Measurements from ENCODE around the gene LRRC32.

LRRC32 gene

GRCh38 chr11:76686261-76687079 lies 15.9 kb upstream of the LRRC32 start:
- DNase-seq (ENCODE audit: low read depth in 2 of 2): no peak
- TF ChIP-seq CTCF (IDR thresholded peaks at IDR 0.05; ENCODE audit: low read depth, low read length): no peak
- no peak overlapping the region for H3K4me3 ChIP-seq (replicated peaks in 1 of 2; ENCODE audit: low read depth in 2 of 2, low read length in 2 of 2)

- H3K4me3 ChIP-seq (replicated peaks in 1 of 2; ENCODE audit: low read depth in 2 of 2, low read length in 2 of 2): no peak overlapping the region
- DNase-seq (ENCODE audit: low read depth in 2 of 2): no peak
- TF ChIP-seq CTCF (IDR thresholded peaks at IDR 0.05; ENCODE audit: low read depth, low read length): no peak
Measured at GRCh38 chr11:76685831-76686230, 15.3 kb upstream of the LRRC32 start.

- TF ChIP-seq CTCF (IDR thresholded peaks at IDR 0.05; ENCODE audit: low read depth, low read length): no peak
- no peak overlapping the region for H3K4me3 ChIP-seq (replicated peaks in 1 of 2; ENCODE audit: low read depth in 2 of 2, low read length in 2 of 2)
- DNase-seq (ENCODE audit: low read depth in 2 of 2): no peak
Measured at GRCh38 chr11:76685237-76685636, 14.7 kb upstream of the LRRC32 start.

DNA sequence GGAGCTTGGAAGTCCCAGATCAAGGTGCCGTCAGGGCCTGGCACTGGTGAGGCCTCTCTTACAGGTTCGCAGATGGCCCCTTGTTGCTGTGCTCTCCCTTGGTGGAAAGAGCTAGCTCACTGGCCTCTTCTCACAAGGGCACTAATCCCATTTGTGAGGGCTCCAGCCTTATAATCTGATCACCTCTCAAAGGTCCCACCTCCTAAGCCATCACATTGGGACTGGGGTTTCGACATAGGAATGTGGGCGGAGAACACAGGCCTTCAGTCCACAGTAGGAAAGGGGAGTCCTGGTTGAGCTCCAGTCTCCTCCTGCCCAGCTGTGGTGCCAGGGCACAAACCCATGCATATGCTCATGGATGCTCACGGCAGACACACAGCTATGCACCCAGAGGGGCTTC lies 14.0 kb upstream of the LRRC32 start:
- DNase-seq (ENCODE audit: low read depth in 2 of 2): no peak
- H3K4me3 ChIP-seq (replicated peaks in 1 of 2; ENCODE audit: low read depth in 2 of 2, low read length in 2 of 2): no peak overlapping the region
- no peak for TF ChIP-seq CTCF (IDR thresholded peaks at IDR 0.05; ENCODE audit: low read depth, low read length)

DNA sequence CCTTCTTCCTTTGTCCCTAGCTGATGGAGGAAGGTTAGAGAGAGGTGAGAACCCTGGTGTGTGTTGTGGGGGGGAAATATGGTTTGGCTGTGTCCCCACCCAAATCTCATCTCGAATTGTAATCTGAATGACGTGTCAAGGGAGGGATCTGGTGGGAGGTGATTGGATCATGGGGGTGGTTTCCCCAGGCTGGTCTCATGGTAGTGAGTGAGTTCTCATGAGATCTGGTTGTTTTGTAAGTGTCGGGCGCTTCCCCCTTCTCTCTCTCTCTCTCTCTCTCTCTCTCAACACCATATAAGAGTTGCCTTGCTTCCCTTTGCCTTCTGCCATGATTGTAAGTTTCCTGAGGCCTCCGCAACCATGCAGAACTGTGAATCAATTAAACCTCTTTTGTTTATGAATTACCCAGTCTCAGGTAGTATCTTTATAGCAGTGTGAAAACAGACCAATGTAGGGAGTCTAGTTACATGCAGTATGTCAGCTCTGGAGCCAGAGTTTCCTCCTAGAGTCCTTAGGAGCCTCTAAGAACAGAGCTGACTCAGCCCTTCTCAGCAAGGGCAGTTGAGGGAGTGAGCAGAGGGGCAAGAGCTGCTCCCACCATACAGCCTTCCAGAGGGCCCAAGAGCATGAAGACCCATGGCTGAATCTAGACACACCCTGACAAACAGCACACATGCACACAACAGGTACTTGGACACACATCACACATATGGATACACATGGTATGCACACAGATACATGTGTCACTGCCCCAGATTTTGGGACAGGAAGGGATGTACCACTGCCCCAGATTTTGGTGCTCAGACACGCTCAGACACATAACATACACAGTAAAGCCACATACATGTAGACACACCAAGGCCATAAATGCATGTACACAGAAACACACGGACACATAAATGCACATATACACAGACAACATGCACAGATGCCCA lies 12.9 kb upstream of the LRRC32 start:
- H3K4me3 ChIP-seq (replicated peaks in 1 of 2; ENCODE audit: low read depth in 2 of 2, low read length in 2 of 2): no peak overlapping the region
- no peak for TF ChIP-seq CTCF (IDR thresholded peaks at IDR 0.05; ENCODE audit: low read depth, low read length)
- DNase-seq (ENCODE audit: low read depth in 2 of 2): no peak

DNA sequence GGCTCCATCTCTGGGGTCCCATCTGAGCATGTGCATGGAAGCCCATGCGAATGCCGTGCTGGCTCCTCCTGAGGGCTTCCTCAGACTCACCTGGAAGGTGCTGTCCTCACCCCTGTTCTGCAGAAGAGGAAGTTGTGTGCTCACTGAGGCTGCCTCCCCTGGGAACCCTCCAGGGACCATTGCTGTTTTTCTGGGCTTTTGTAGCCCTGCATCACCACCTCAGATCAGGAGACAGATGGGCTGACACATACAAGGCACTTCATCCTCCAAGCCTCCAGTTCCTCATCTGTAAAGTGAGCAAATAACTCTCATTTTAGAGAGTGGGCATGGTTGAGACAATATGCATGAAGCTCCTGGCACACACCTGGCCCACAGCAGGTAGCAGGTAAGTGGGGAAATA lies 12.1 kb upstream of the LRRC32 start:
- TF ChIP-seq CTCF (IDR thresholded peaks at IDR 0.05; ENCODE audit: low read depth, low read length): no peak

More for the DNA sequence above, 12.1 kb upstream of the LRRC32 start:
- no peak overlapping the region for H3K4me3 ChIP-seq (replicated peaks in 1 of 2; ENCODE audit: low read depth in 2 of 2, low read length in 2 of 2)
- no peak for DNase-seq (ENCODE audit: low read depth in 2 of 2)

Measured in cardiac fibroblast (primary cell).